HCT116 (cell line): ENCODE measurements around the gene TMC1. TPM values are rescaled to one million over a fixed set of nuclear protein-coding genes. Genes with fewer than 3 reads are reported as not detected.
A peak's percentile ranks its signal among the peaks of the same experiment; 100 is the strongest.

Experiments
- ATAC-seq: fragments of 200-7000 bp; cut with Tn5 transposase; 2 replicates; pipeline ENCODE4 v1.9.1; 2020; ENCODE audit warnings: mild to moderate bottlenecking, moderate library complexity
- BruUV-seq: library from RNA; stranded (reverse); fragments of 400-500 nt; replicated peaks from 2 replicates; lab custom pipeline; 2021; lab: Mats Ljungman, UMichigan
- CTCF ChIA-PET: fragments of 300-600 bp; sonication (Branson Sonifier 250); formaldehyde crosslinking; loops from one replicate; lab custom pipeline; 2021; ENCODE audit warnings: antibody characterized with exemption; lab: Charles Lee
- POLR2A ChIA-PET: fragments of 300-600, 350-600 bp; sonication (Branson Sonifier 250); formaldehyde crosslinking; loops from one replicate; lab custom pipeline; 2021; ENCODE audit warnings: antibody characterized with exemption; lab: Charles Lee
- RAD21 ChIA-PET, 2 experiments: fragments of 300-600 bp; sonication (Branson Sonifier 250); formaldehyde crosslinking; loops; one replicate each; lab custom pipeline; 2023; ENCODE audit warnings: low total read pairs in 2 of 2; ENCODE audit not compliant: uncharacterized antibody in 2 of 2, unreplicated experiment in 2 of 2, low non-redundant PET in 1 of 2; lab: Charles Lee
- DNase-seq: peaks from one replicate; pipeline ENCODE4 v3.0.0-alpha.2; 2010; ENCODE audit warnings: low read depth, low spot score
- H2AFZ ChIP-seq: fragments of 200-600 bp; shearing (Covaris generic), sonication (generic); 2 replicates; pipeline ENCODE4 v1.6.1; 2017; ENCODE audit warnings: low read depth, mixed run types, mixed read lengths, antibody characterized with exemption, low read length; ENCODE audit not compliant: poor library complexity, severe bottlenecking
- H3K27ac ChIP-seq: 2 replicates; pipeline ENCODE4 v1.5.1; 2012; ENCODE audit warnings: low read depth, low read length
- H3K27me3 ChIP-seq: fragments of 200-600 bp; sonication (generic); 2 replicates; pipeline ENCODE4 v1.6.1; 2016; ENCODE audit warnings: mixed run types, low read length, mixed read lengths; ENCODE audit not compliant: insufficient read depth
- H3K36me3 ChIP-seq, 2 experiments: fragments of 200-500 bp in 1 of 2; fragments of 200-600 bp in 1 of 2; sonication (Bioruptor generic) in 1 of 2; sonication (generic) in 1 of 2; 2 replicates each; pipeline versions ENCODE4 v1.5.1 to v1.6.1; 2014 to 2016; ENCODE audit warnings: low read length in 2 of 2, inconsistent platforms in 1 of 2, mixed read lengths in 1 of 2, mixed run types in 1 of 2; ENCODE audit not compliant: insufficient read depth in 2 of 2, control insufficient read depth in 1 of 2
- H3K4me1 ChIP-seq, 2 experiments: fragments of 200-600 bp in 1 of 2; sonication (generic) in 1 of 2; 2 replicates each; pipeline versions ENCODE4 v1.5.1 to v1.6.1; 2012 to 2017; ENCODE audit warnings: low read length in 2 of 2, inconsistent platforms in 1 of 2, mild to moderate bottlenecking in 1 of 2, mixed read lengths in 1 of 2, mixed run types in 1 of 2, moderate library complexity in 1 of 2; ENCODE audit not compliant: insufficient read depth in 2 of 2, control insufficient read depth in 1 of 2
- H3K4me2 ChIP-seq: fragments of 200-600 bp; sonication (generic); 2 replicates; pipeline ENCODE4 v1.6.1; 2017; ENCODE audit warnings: mixed run types, low read length, mixed read lengths
- H3K4me3 ChIP-seq, 2 experiments: fragments of 200-600 bp in 1 of 2; sonication (generic) in 1 of 2; replicated peaks in 1 of 2; 2 replicates each; pipeline ENCODE4 v1.5.1; 2011 to 2016; ENCODE audit warnings: low read length in 2 of 2, control low read depth in 1 of 2, low read depth in 1 of 2, mild to moderate bottlenecking in 1 of 2, mixed read lengths in 1 of 2, mixed run types in 1 of 2
- H3K79me2 ChIP-seq: fragments of 200-600 bp; sonication (generic); 2 replicates; pipeline ENCODE4 v1.6.1; 2017; ENCODE audit warnings: mild to moderate bottlenecking, mixed run types, low read length, moderate library complexity, mixed read lengths; ENCODE audit not compliant: insufficient read depth
- H3K9ac ChIP-seq: fragments of 200-600 bp; sonication (generic); 2 replicates; pipeline ENCODE4 v1.6.1; 2016; ENCODE audit warnings: low read length, mixed read lengths
- H3K9me2 ChIP-seq: fragments of 200-600 bp; sonication (generic), shearing (Covaris generic); 2 replicates; pipeline ENCODE4 v1.6.1; 2017; ENCODE audit warnings: mixed run types, mild to moderate bottlenecking, moderate library complexity; ENCODE audit not compliant: insufficient read depth
- H3K9me3 ChIP-seq, 2 experiments: fragments of 200-500 bp in 1 of 2; fragments of 200-600 bp in 1 of 2; sonication (Bioruptor generic) in 1 of 2; sonication (generic) in 1 of 2; 2 replicates each; pipeline ENCODE4 v1.6.1; 2014 to 2017; ENCODE audit warnings: low read length in 2 of 2, mixed read lengths in 2 of 2, inconsistent platforms in 1 of 2, low read depth in 1 of 2, mild to moderate bottlenecking in 1 of 2, mixed run types in 1 of 2, moderate library complexity in 1 of 2; ENCODE audit not compliant: control insufficient read depth in 1 of 2, insufficient read depth in 1 of 2
- H4K20me1 ChIP-seq: fragments of 200-600 bp; sonication (generic), shearing (Covaris generic); 2 replicates; pipeline ENCODE4 v1.6.1; 2017; ENCODE audit warnings: mixed run types, mild to moderate bottlenecking, moderate library complexity; ENCODE audit not compliant: insufficient read depth
- CBX3 ChIP-seq: IDR thresholded peaks from 2 replicates; pipeline ENCODE4 v1.6.1; 2012; ENCODE audit warnings: low read depth
- CEBPB ChIP-seq: IDR thresholded peaks from 2 replicates; pipeline ENCODE4 v1.6.1; 2012; ENCODE audit warnings: low read depth
- EGR1 ChIP-seq: IDR thresholded peaks from 2 replicates; pipeline ENCODE4 v1.6.1; 2012; ENCODE audit warnings: low read depth
- ELF1 ChIP-seq: IDR thresholded peaks from 2 replicates; pipeline ENCODE4 v1.6.1; 2012; ENCODE audit warnings: low read depth, borderline replicate concordance
- EZH2 ChIP-seq: fragments of 200-600 bp; sonication (generic); IDR thresholded peaks from 2 replicates; pipeline ENCODE4 v1.6.1; 2017; ENCODE audit warnings: antibody characterized with exemption, mixed run types
- FOSL1 ChIP-seq: IDR thresholded peaks from 2 replicates; pipeline ENCODE4 v1.6.1; 2012; ENCODE audit warnings: low read depth
- POLR2A ChIP-seq: IDR thresholded peaks from 2 replicates; pipeline ENCODE4 v1.7.0; 2011; ENCODE audit warnings: borderline replicate concordance; ENCODE audit not compliant: insufficient read depth, insufficient read length; ENCODE audit errors: extremely low read depth
- SP1 ChIP-seq: IDR thresholded peaks from 2 replicates; pipeline ENCODE4 v1.6.1; 2012; ENCODE audit warnings: low read depth
- TCF7L2 ChIP-seq: IDR thresholded peaks from 2 replicates; pipeline ENCODE4 v1.7.0; 2011; ENCODE audit warnings: borderline replicate concordance, inconsistent platforms; ENCODE audit not compliant: insufficient read depth, insufficient read length; ENCODE audit errors: extremely low read depth
- ZFX ChIP-seq: fragments of 450-650 bp; IDR thresholded peaks from 2 replicates; pipeline ENCODE4 v1.6.1; 2017
- ZNF274 ChIP-seq: fragments of 200-500 bp; sonication (Bioruptor generic); IDR thresholded peaks from 2 replicates; pipeline ENCODE4 v1.6.1; 2014; ENCODE audit warnings: mild to moderate bottlenecking, low read depth, low read length, inconsistent platforms
- intact Hi-C: fragments of 100-400 bp; cut with micrococcal nuclease; formaldehyde crosslinking; loops from 2 replicates; pipeline ENCODE4 v1.10.0; 2022
- total RNA-seq: library from RNA; stranded (reverse); gene quantifications from one replicate; pipeline ENCODE4 v1.2.1, GENCODE V29; 2021; ENCODE audit not compliant: unreplicated experiment
- TF ChIP-seq, protein P1 (sequence below): IDR thresholded peaks from 2 replicates; pipeline ENCODE4 v1.6.1; 2012; ENCODE audit warnings: low read depth
- TF ChIP-seq, protein P2 (sequence below), 3 experiments: fragments of 200-600 bp in 1 of 3; sonication (generic) in 1 of 3; IDR thresholded peaks in 2 of 3; conservative IDR thresholded peaks in 1 of 3; 2 replicates each; pipeline ENCODE4 v1.5.1; 2012 to 2017; ENCODE audit warnings: low read depth in 2 of 3, low read length in 2 of 3, antibody characterized with exemption in 1 of 3, borderline replicate concordance in 1 of 3, control low read depth in 1 of 3, mild to moderate bottlenecking in 1 of 3, mixed read lengths in 1 of 3, mixed run types in 1 of 3, moderate library complexity in 1 of 3; ENCODE audit not compliant: insufficient read depth in 1 of 3

The TMC1 gene
- total RNA-seq, 1 experiment from 2014 or later: 0.57 TPM

DNA sequence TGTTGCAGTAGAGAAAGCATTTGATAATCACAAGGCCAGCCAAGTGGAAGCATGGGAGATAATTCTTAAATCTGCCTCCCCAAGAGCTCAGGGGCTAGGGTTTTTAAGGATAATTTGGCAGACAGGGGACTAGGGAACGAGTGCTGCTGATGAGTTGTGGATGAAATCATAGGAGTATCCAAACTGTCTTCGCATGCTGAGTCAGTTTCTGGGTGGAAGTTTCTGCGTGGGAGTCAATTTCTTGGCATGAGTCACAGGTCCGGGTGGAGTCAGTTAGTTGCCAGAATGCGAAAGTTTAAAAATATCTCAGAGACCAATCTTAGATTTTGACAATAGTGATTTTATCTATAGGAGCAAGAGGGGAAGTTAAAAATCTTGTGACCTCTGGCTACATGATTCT, 112.6 kb downstream of the TMC1 start:
- Histone ChIP-seq H3K9ac (no peak overlapping the region), H3K4me1 (peaks cover 0 to 11% of the 10 kb centered on the region in 2 experiments; a peak in 2 of 4 replicates), H3K4me3 (no peak overlapping the region), H3K4me2 (peak overlapping the region; percentile 24), H3K36me3 (no peaks in the 10 kb centered on the region), H3K9me3 (peaks cover 0 to 12% of the 10 kb centered on the region in 2 experiments; a peak in 2 of 4 replicates), H3K27ac (no peak overlapping the region), H3K9me2 (no peaks in the 10 kb centered on the region), H2AFZ (peak overlapping the region; percentile 66), H4K20me1 (no peaks in the 10 kb centered on the region), H3K79me2 (no peaks in the 10 kb centered on the region), H3K27me3 (no peaks in the 10 kb centered on the region)
- intact Hi-C loops: no loop called here
- POLR2A ChIA-PET: no interaction called here
- ATAC-seq (no peak), DNase-seq (peak; percentile 15)
- no TSS peak for BruUV-seq
- TF ChIP-seq EGR1 (peak; percentile 74), ELF1 (no peak), CBX3 (peak; percentile 68)
- RAD21 ChIA-PET: no interaction called here
- CTCF ChIA-PET: interaction anchor here (0.6 kb wide), 1 partner anchor 16 kb away, joined by 3 read pairs; no protein-coding TSS in a partner anchor

GRCh38 chr9:72635197-72635596, 113.8 kb downstream of the TMC1 start:
- BruUV-seq: no TSS peak
- Histone ChIP-seq H3K9me2 (no peaks in the 10 kb centered on the region), H3K4me1 (peaks cover 0 to 11% of the 10 kb centered on the region in 2 experiments; a peak in 2 of 4 replicates)
- TF ChIP-seq CEBPB (no peak), FOSL1 (no peak), CBX3 (no peak), SP1 (no peak), ZNF274 (no peak), EZH2 (no peak), POLR2A (no peak), TCF7L2 (no peak), EGR1 (no peak), ZFX (no peak)
- TF ChIP-seq, protein P1, sequence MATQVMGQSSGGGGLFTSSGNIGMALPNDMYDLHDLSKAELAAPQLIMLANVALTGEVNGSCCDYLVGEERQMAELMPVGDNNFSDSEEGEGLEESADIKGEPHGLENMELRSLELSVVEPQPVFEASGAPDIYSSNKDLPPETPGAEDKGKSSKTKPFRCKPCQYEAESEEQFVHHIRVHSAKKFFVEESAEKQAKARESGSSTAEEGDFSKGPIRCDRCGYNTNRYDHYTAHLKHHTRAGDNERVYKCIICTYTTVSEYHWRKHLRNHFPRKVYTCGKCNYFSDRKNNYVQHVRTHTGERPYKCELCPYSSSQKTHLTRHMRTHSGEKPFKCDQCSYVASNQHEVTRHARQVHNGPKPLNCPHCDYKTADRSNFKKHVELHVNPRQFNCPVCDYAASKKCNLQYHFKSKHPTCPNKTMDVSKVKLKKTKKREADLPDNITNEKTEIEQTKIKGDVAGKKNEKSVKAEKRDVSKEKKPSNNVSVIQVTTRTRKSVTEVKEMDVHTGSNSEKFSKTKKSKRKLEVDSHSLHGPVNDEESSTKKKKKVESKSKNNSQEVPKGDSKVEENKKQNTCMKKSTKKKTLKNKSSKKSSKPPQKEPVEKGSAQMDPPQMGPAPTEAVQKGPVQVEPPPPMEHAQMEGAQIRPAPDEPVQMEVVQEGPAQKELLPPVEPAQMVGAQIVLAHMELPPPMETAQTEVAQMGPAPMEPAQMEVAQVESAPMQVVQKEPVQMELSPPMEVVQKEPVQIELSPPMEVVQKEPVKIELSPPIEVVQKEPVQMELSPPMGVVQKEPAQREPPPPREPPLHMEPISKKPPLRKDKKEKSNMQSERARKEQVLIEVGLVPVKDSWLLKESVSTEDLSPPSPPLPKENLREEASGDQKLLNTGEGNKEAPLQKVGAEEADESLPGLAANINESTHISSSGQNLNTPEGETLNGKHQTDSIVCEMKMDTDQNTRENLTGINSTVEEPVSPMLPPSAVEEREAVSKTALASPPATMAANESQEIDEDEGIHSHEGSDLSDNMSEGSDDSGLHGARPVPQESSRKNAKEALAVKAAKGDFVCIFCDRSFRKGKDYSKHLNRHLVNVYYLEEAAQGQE: no peak
- TF ChIP-seq, protein P2, sequence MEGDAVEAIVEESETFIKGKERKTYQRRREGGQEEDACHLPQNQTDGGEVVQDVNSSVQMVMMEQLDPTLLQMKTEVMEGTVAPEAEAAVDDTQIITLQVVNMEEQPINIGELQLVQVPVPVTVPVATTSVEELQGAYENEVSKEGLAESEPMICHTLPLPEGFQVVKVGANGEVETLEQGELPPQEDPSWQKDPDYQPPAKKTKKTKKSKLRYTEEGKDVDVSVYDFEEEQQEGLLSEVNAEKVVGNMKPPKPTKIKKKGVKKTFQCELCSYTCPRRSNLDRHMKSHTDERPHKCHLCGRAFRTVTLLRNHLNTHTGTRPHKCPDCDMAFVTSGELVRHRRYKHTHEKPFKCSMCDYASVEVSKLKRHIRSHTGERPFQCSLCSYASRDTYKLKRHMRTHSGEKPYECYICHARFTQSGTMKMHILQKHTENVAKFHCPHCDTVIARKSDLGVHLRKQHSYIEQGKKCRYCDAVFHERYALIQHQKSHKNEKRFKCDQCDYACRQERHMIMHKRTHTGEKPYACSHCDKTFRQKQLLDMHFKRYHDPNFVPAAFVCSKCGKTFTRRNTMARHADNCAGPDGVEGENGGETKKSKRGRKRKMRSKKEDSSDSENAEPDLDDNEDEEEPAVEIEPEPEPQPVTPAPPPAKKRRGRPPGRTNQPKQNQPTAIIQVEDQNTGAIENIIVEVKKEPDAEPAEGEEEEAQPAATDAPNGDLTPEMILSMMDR (IDR thresholded peaks at IDR 0.05 in 2 of 3, conservative IDR thresholded peaks at IDR 0.05 in 1 of 3; ENCODE audit: borderline replicate concordance in 1 of 3, insufficient read depth in 1 of 3, low read depth in 2 of 3, low read length in 2 of 3): no peak

More at GRCh38 chr9:72635197-72635596, 113.8 kb downstream of the TMC1 start:
- H2AFZ ChIP-seq: no peak overlapping the region
- H3K9ac ChIP-seq: no peak overlapping the region
- H3K4me3 ChIP-seq: no peak overlapping the region
- ChIA-PET RAD21 (no interaction called here), POLR2A (no interaction called here), CTCF (no interaction called here)
- H3K4me2 ChIP-seq: no peak overlapping the region
- no peak for ATAC-seq
- H3K27ac ChIP-seq: no peak overlapping the region
- H3K79me2 ChIP-seq: no peaks in the 10 kb centered on the region
- H3K36me3 ChIP-seq: no peaks in the 10 kb centered on the region
- no peak for DNase-seq
- H4K20me1 ChIP-seq: no peaks in the 10 kb centered on the region
- intact Hi-C loops: no loop called here
- H3K9me3 ChIP-seq: peaks cover 0 to 12% of the 10 kb centered on the region in 2 experiments; a peak in 2 of 4 replicates
- no peaks in the 10 kb centered on the region for H3K27me3 ChIP-seq
